ENCODE data around the gene XRCC3. TPM values are rescaled to one million over a fixed set of nuclear protein-coding genes. Genes with fewer than 3 reads are reported as not detected.

The XRCC3 gene
- total RNA-seq, 1 donor from 2014 or later, result 30.2 TPM

- Mint-ChIP-seq H3K9me3 (ENCODE audit: low read depth) (no peaks in the 10 kb centered on the region), H3K36me3 (ENCODE audit: insufficient read depth) (peaks cover 19% of the 10 kb centered on the region), H3K4me3 (ENCODE audit: low read depth) (no peak overlapping the region), H3K27ac (no peak overlapping the region), H3K27me3 (no peaks in the 10 kb centered on the region), H3K4me1 (ENCODE audit: low read depth) (no peaks in the 10 kb centered on the region)
- no peak for DNase-seq (ENCODE audit: low spot score, unreplicated experiment)
- no peak for TF ChIP-seq CTCF (IDR thresholded peaks at IDR 0.05; ENCODE audit: unreplicated experiment)
Measured at GRCh38 chr14:103668117-103668516, 47.1 kb downstream of the XRCC3 start.

GRCh38 chr14:103667671-103668070, 47.6 kb downstream of the XRCC3 start:
- no peaks in the 10 kb centered on the region for H3K4me1 Mint-ChIP-seq (ENCODE audit: low read depth)
- H3K36me3 Mint-ChIP-seq (ENCODE audit: insufficient read depth), result peaks cover 17% of the 10 kb centered on the region
- no peak for TF ChIP-seq CTCF (IDR thresholded peaks at IDR 0.05; ENCODE audit: unreplicated experiment)
- H3K9me3 Mint-ChIP-seq (ENCODE audit: low read depth), result no peaks in the 10 kb centered on the region
- H3K4me3 Mint-ChIP-seq (ENCODE audit: low read depth), result no peak overlapping the region
- no peak for DNase-seq (ENCODE audit: low spot score, unreplicated experiment)
- no peaks in the 10 kb centered on the region for H3K27me3 Mint-ChIP-seq
- no peak overlapping the region for H3K27ac Mint-ChIP-seq

GRCh38 chr14:103663506-103663905, 51.7 kb downstream of the XRCC3 start:
- peak overlapping the region; percentile 90 for H3K27ac Mint-ChIP-seq
- TF ChIP-seq CTCF (IDR thresholded peaks at IDR 0.05; ENCODE audit: unreplicated experiment), result no peak
- H3K36me3 Mint-ChIP-seq (ENCODE audit: insufficient read depth), result peaks cover 28% of the 10 kb centered on the region
- H3K27me3 Mint-ChIP-seq, result no peaks in the 10 kb centered on the region
- no peak for DNase-seq (ENCODE audit: low spot score, unreplicated experiment)
- no peaks in the 10 kb centered on the region for H3K9me3 Mint-ChIP-seq (ENCODE audit: low read depth)
- H3K4me3 Mint-ChIP-seq (ENCODE audit: low read depth), result no peak overlapping the region
- no peaks in the 10 kb centered on the region for H3K4me1 Mint-ChIP-seq (ENCODE audit: low read depth)

GRCh38 chr14:103662591-103662990, 52.7 kb downstream of the XRCC3 start:
- TF ChIP-seq CTCF (IDR thresholded peaks at IDR 0.05; ENCODE audit: unreplicated experiment), result no peak
- Mint-ChIP-seq H3K27me3 (no peaks in the 10 kb centered on the region), H3K36me3 (ENCODE audit: insufficient read depth) (peaks cover 27% of the 10 kb centered on the region), H3K4me3 (ENCODE audit: low read depth) (no peak overlapping the region), H3K9me3 (ENCODE audit: low read depth) (no peaks in the 10 kb centered on the region), H3K4me1 (ENCODE audit: low read depth) (no peaks in the 10 kb centered on the region), H3K27ac (no peak overlapping the region)
- DNase-seq (ENCODE audit: low spot score, unreplicated experiment), result no peak

GRCh38 chr14:103662029-103662428, 53.2 kb downstream of the XRCC3 start:
- Mint-ChIP-seq H3K27me3 (no peaks in the 10 kb centered on the region), H3K4me1 (ENCODE audit: low read depth) (no peaks in the 10 kb centered on the region), H3K36me3 (ENCODE audit: insufficient read depth) (peaks cover 32% of the 10 kb centered on the region), H3K4me3 (ENCODE audit: low read depth) (no peak overlapping the region), H3K9me3 (ENCODE audit: low read depth) (no peaks in the 10 kb centered on the region), H3K27ac (no peak overlapping the region)
- TF ChIP-seq CTCF (IDR thresholded peaks at IDR 0.05; ENCODE audit: unreplicated experiment), result no peak
- DNase-seq (ENCODE audit: low spot score, unreplicated experiment), result no peak

Data from progenitor cell of endocrine pancreas (in vitro differentiated cells).